Fibroblast of mammary gland (primary cell): ENCODE data around the gene NFIC.

Experiments used
- DNase-seq: peaks from one replicate; pipeline ENCODE4 v3.0.0-alpha.2; 2010; ENCODE audit warnings: low read depth
- H3K4me3 ChIP-seq: 2 replicates; pipeline ENCODE4 v1.5.1; 2011; ENCODE audit warnings: low read depth, mild to moderate bottlenecking, low read length, moderate library complexity; ENCODE audit not compliant: control insufficient read depth
- TF ChIP-seq, protein P1 (sequence below): conservative IDR thresholded peaks from 2 replicates; pipeline ENCODE4 v1.5.1; 2011; ENCODE audit warnings: low read depth, low read length, inconsistent platforms; ENCODE audit not compliant: control insufficient read depth, insufficient read depth

NFIC gene

DNA sequence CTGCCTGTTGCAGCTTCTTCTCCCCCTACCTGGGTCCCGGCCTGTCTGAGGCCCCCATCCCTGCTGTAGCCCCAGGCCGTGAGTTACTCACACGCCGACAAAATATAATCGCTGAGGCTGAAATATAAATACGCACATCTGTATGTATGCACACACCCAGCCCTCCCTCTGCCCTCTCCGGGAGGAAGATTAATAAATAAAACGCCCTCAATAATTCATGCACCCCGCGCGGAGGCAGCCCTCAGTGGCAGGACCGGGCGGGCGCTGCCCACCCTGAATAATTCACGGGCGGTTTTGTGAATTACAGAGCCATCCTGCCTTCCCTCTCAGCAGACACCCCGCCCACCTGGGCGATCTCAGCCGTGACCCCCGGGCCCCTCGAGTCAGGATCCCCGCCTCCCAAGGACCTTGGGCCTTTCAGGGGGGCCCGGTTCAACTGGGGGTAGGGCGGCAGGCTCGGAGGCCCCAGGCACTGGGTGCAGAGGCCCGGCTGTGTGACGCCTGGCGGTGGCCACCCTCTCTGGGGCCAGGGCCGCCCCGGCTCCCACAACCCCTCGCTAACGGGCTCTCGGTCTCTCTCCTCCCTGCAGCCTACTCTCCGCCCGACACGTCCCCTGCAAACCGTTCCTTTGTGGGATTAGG is 89.7 kb downstream of the NFIC start:
- DNase-seq = no peak
- TF ChIP-seq, protein P1, sequence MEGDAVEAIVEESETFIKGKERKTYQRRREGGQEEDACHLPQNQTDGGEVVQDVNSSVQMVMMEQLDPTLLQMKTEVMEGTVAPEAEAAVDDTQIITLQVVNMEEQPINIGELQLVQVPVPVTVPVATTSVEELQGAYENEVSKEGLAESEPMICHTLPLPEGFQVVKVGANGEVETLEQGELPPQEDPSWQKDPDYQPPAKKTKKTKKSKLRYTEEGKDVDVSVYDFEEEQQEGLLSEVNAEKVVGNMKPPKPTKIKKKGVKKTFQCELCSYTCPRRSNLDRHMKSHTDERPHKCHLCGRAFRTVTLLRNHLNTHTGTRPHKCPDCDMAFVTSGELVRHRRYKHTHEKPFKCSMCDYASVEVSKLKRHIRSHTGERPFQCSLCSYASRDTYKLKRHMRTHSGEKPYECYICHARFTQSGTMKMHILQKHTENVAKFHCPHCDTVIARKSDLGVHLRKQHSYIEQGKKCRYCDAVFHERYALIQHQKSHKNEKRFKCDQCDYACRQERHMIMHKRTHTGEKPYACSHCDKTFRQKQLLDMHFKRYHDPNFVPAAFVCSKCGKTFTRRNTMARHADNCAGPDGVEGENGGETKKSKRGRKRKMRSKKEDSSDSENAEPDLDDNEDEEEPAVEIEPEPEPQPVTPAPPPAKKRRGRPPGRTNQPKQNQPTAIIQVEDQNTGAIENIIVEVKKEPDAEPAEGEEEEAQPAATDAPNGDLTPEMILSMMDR = no peak
- no peak overlapping the region for H3K4me3 ChIP-seq

DNA sequence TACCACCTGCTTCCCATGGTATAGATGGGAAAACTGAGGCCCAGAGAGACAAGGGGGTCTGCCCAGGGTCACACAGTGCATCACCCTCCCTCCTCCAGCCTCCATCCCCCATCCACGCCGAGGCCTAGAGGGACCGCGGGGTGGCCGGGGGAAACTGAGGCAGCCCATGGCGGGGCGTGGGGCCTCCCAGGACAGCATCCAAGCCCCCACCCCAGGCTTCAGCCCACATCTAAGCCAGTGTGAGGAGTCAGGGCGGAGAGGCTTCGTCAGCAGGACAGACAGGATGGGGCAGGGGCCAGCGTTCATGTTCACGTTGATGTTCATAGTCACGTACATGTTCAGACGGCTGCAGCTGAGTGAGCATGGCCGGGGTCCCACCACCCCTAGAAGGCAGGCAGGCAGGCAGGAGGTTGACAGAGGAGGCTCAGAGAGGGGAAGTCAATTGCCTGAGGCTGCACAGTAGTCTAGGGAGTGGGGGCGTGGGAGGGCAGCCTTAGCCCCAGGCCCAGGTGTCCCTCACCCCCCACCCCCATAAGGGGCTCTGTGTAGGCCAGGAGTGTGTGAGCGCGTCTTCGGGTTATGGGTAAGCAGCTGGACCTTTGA is 90.6 kb downstream of the NFIC start:
- no peak for DNase-seq
- H3K4me3 ChIP-seq = no peak overlapping the region
- TF ChIP-seq, protein P1 = no peak

DNA sequence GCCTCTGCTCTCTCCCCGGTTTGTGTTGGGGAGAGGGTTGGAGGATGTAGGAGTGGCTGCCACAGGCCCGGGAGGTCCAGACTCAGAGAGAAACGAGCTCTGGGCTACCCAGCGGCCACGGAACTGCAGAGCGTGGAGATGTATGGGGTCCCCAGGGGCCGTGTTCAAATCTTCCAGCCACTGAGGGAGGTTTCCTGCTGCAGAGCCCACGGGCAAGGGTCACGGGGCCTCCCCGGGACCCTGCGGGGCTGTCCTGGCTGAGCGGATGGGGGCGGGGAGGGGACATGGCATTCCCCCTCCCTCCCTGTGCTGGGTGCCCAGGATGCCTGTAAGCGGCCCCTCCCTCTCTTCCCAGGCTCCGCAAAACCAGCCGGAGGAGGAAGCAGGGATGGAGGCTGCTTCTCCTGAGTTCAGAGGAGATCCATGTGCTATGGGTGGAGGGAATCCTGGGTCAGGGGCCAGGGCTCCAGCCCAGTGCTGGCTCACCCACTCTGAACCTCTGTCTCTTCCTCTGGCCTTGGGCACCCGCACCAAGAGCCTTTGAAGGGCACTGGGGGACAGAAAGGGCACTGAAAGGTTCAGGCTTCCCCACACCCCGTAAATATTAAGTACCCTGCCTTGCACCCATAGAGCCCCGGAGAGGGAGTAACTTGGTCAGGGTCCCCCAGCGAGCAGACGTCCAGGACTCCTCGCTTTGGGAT is 91.3 kb downstream of the NFIC start:
- DNase-seq = no peak

DNA sequence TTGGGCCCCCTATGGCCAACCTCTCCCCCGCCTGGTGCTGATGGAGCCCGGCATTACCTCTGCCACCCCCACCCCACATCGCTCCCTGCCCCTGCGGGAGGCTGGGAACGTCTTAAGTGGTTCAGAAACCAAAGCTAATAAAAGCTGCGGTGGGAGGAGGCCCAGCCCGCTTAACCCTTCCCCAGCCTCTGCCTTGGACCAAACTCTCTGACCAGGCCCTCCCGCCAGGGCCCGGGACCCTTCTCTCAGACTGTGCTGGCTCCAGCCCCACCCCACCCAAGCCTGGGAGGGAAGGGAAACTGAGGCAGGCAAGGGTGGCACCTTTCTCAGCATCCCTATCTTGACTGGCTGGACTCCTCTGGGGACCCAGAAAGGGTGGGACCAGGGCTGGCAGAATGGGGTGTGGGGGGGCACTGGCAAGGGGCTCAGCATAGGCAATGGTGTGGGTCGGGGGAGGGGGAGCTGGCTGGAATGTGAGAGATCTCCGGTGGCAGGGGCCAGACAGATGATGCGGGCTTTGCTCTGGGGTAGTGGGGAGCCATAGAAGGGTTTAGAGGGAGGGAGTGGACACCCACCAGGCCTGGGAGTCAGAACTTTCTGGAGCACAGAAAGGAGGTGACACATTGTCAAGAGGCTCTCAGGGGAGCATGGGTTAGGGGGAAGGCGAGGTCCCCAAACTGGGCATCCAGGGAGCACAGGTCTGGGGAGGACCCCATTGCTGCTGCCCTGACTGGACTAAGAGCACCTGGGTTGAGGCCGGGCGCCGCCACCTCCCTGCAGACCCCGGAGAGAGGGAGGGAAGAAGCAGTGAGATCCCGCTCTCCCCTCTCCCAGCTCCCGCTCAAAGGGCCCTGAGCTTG is 92.1 kb downstream of the NFIC start:
- DNase-seq = no peak
- TF ChIP-seq, protein P1 = no peak
- H3K4me3 ChIP-seq = no peak overlapping the region

More for the DNA sequence above, 91.3 kb downstream of the NFIC start:
- no peak overlapping the region for H3K4me3 ChIP-seq
- TF ChIP-seq, protein P1 = no peak

DNA sequence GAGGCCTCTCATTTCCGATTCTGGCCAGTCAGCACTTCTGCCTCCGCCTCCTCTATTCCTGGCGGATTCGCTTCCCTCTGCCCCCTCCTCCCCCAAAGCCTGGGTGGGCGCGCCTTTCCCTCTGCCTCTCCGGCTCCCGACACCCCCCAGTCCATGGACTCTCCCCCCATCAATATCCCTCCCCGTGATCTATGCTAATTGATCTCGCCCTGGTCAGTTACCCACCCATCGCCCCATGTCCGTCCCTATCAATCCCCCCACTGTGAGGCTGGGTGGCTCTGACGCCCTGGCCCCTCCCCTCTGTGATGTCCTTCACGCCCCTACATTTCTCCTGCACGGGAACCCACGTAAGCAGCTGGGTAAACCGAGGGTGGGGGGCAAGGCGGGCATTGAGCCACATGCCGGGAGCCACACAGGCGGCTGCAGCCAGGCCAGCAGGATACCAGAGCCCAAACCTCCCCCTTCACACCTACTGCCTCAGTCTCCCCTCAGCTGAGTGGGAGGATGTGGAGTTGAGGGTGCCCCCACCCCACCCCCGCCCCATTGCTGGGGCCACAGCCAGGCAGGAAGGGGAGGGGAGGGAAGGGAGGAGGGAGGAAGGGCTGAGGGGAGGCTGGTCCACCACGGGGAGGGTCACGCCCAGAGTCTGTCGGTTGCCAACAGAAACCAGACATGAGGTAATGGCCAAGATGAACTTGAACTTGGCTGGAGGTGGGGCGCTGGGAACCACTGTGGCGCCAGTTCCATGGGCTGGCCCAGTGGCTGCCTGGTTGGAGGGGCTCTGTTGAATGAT is 92.9 kb downstream of the NFIC start:
- no peak overlapping the region for H3K4me3 ChIP-seq
- DNase-seq = peak; percentile 93
- TF ChIP-seq, protein P1 = no peak

DNA sequence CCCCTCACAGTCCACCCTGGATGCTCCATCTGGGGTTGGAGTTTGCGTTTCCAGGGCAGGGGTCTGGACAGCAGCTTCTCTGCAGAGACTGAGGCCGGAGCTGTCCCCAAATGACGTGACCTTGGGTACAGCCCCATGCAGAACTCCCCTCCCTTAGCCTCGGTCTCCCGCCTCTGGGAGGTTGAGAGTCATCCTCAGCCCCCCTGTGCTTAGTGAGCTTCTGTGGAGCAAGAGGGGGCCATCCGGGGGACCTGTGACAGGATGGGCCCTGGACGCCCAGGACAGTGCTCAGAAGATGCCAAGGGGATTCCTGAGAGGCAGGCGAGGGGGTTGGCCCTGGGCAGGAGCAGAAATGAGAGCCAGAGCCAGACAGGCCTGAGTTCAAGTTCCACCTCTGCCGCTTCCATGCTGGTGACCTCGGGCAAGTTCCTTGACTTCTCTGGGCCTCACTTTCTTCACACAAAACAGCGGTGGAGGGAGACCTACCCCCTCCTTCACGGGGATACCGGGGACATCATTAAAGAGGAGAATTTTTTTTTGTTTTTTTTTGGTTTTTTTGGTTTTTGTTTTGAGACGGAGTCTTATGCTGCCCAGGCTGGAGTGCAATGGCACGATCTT is 93.7 kb downstream of the NFIC start:
- H3K4me3 ChIP-seq = no peak overlapping the region
- no peak for DNase-seq
- TF ChIP-seq, protein P1 = no peak
